Endothelial cell of umbilical vein (primary cell): ENCODE measurements around the gene UCMA. TPM values are rescaled to one million over a fixed set of nuclear protein-coding genes. Genes with fewer than 3 reads are reported as not detected.

Experiments
- polyA plus RNA-seq, 4 experiments: library from polyadenylated mRNA; depleted of rRNA in 3 of 4; stranded (reverse) in 3 of 4; unstranded in 1 of 4; fragments of >200 nt; gene quantifications; 2 replicates each; pipeline versions ENCODE4 v1.2.1 to v1.2.3, GENCODE V29; 2011 to 2012; ENCODE audit warnings: missing spikeins in 1 of 4
- small RNA-seq: library from RNA; depleted of rRNA; stranded (forward); fragments of <200 nt; gene quantifications from one replicate; pipeline ENCODE3, GENCODE V24; 2012; ENCODE audit warnings: low replicate concordance, low read depth; ENCODE audit not compliant: insufficient read depth, insufficient read length
- total RNA-seq: library from RNA; stranded (reverse); gene quantifications from 2 replicates; pipeline ENCODE4 v1.2.3, GENCODE V29; 2021

UCMA gene
- total and polyA plus RNA-seq, 2 donors (not counting 3 experiments of a cell fraction or from before 2014, with no cell fraction given): not detected

Small RNA genes lying within 50 kb of the gene (small RNA-seq; reads per million reads assigned to genes)
- not detected for gene RNU6-6P

Other genes starting within 250 kb of the UCMA start
- 1.2 and 1.4 TPM in 2 replicates for gene CCDC3, start 232.7 kb downstream of the UCMA start, total RNA-seq
- 0.90 and 1.2 TPM in 2 replicates for gene CCDC3, start 232.7 kb downstream of the UCMA start, polyA plus RNA-seq
- 79.9 and 94.2 TPM in 2 replicates for gene OPTN, start 134.2 kb downstream of the UCMA start, total RNA-seq
- 22.1 and 22.7 TPM in 2 replicates for gene OPTN, start 134.2 kb downstream of the UCMA start, polyA plus RNA-seq
- 28.7 and 31.6 TPM in 2 replicates for gene MCM10, start 72.8 kb downstream of the UCMA start, total RNA-seq
- 1.9 and 3.3 TPM in 2 replicates for gene MCM10, start 72.8 kb downstream of the UCMA start, polyA plus RNA-seq
- 9.4 and 9.8 TPM in 2 replicates for gene PHYH, start 65.7 kb upstream of the UCMA start, total RNA-seq
- gene PHYH, start 65.7 kb upstream of the UCMA start, polyA plus RNA-seq: 4.7 and 5.6 TPM in 2 replicates
- 55.4 and 59.9 TPM in 2 replicates for gene SEPHS1, start 113.9 kb upstream of the UCMA start, total RNA-seq
- 31.6 and 40.6 TPM in 2 replicates for gene SEPHS1, start 113.9 kb upstream of the UCMA start, polyA plus RNA-seq